SK-N-SH treated with all-trans-retinoic acid at 6 μM for 48 hours (cell line): Measurements from ENCODE around the gene NSMF.

Experiments
- CSDC2 ChIP-seq: fragments of 250-450 bp; sonication (Bioruptor Pico); IDR thresholded peaks from 2 replicates; pipeline ENCODE4 v1.5.0; 2020; ENCODE audit warnings: mild to moderate bottlenecking, moderate library complexity
- ZFP30 ChIP-seq: fragments of 450-650 bp; formaldehyde crosslinking; IDR thresholded peaks from 2 replicates; pipeline ENCODE4 v1.5.0; 2022; ENCODE audit warnings: mild to moderate bottlenecking, moderate library complexity
- TF ChIP-seq, protein P1 (sequence below): fragments of 250-450 bp; sonication (Bioruptor Pico); IDR thresholded peaks from 2 replicates; pipeline ENCODE4 v1.8.0; 2020; ENCODE audit warnings: mild to moderate bottlenecking, moderate library complexity, borderline replicate concordance

DNA sequence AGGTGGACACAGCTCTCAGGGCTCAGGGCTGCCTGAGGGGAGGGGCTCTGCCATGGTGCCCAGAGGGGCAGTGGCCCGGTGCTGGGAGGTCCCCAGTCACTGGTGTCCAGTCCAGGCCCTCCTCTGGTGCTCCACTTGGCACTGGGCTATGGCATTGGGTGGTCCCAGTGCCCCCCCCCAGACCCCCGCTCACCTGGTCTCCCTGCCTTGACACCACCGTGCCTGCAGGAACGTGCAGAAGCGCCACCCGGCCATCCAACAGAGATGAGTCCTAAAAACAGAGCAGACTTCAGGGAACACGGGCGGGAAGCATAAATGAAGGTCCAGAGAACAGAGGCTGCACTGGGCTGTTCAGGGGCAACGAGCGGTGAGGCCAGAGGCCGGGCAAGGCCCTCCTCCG lies 42.3 kb upstream of the NSMF start:
- TF ChIP-seq, protein P1, sequence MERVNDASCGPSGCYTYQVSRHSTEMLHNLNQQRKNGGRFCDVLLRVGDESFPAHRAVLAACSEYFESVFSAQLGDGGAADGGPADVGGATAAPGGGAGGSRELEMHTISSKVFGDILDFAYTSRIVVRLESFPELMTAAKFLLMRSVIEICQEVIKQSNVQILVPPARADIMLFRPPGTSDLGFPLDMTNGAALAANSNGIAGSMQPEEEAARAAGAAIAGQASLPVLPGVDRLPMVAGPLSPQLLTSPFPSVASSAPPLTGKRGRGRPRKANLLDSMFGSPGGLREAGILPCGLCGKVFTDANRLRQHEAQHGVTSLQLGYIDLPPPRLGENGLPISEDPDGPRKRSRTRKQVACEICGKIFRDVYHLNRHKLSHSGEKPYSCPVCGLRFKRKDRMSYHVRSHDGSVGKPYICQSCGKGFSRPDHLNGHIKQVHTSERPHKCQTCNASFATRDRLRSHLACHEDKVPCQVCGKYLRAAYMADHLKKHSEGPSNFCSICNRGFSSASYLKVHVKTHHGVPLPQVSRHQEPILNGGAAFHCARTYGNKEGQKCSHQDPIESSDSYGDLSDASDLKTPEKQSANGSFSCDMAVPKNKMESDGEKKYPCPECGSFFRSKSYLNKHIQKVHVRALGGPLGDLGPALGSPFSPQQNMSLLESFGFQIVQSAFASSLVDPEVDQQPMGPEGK = no peak
- TF ChIP-seq CSDC2 (no peak), ZFP30 (no peak)
